Loucy (cell line): ENCODE measurements around the gene CELA1.

Experiments used
- H2AFZ ChIP-seq: fragments of 200-600 bp; sonication (generic); 2 replicates; pipeline ENCODE4 v1.6.0; 2016; ENCODE audit warnings: antibody characterized with exemption, mild to moderate bottlenecking, low read length, moderate library complexity
- H3F3A ChIP-seq: fragments of 200-600 bp; 2 replicates; pipeline ENCODE4 v1.6.0; 2016; ENCODE audit warnings: antibody characterized with exemption, low read depth, mild to moderate bottlenecking
- H3K27me3 ChIP-seq: fragments of 200-600 bp; sonication (generic); 2 replicates; pipeline ENCODE4 v1.6.1; 2014; ENCODE audit warnings: low read length, mild to moderate bottlenecking; ENCODE audit not compliant: insufficient read depth, poor library complexity, severe bottlenecking
- H3K36me3 ChIP-seq: fragments of 200-600 bp; sonication (generic); 2 replicates; pipeline ENCODE4 v1.6.1; 2016; ENCODE audit warnings: low read length; ENCODE audit not compliant: insufficient read depth
- H3K4me1 ChIP-seq: fragments of 200-600 bp; sonication (generic); 2 replicates; pipeline ENCODE4 v1.5.1; 2014; ENCODE audit warnings: low read length, mild to moderate bottlenecking; ENCODE audit not compliant: insufficient read depth, poor library complexity, severe bottlenecking
- H3K4me2 ChIP-seq: fragments of 200-600 bp; sonication (generic); 2 replicates; pipeline ENCODE4 v1.6.0; 2014; ENCODE audit warnings: antibody characterized with exemption, low read length, low read depth, mild to moderate bottlenecking; ENCODE audit not compliant: poor library complexity, severe bottlenecking
- H3K4me3 ChIP-seq: fragments of 200-600 bp; sonication (generic); 2 replicates; pipeline ENCODE4 v1.5.1; 2014; ENCODE audit warnings: low read length, mild to moderate bottlenecking, mixed read lengths; ENCODE audit not compliant: poor library complexity, severe bottlenecking
- H3K79me2 ChIP-seq: fragments of 200-600 bp; sonication (generic); 2 replicates; pipeline ENCODE4 v1.6.1; 2014; ENCODE audit warnings: low read length; ENCODE audit not compliant: insufficient read depth
- H3K9ac ChIP-seq: fragments of 200-600 bp; sonication (generic); 2 replicates; pipeline ENCODE4 v1.6.0; 2014; ENCODE audit warnings: mild to moderate bottlenecking, low read depth, low read length, moderate library complexity; ENCODE audit not compliant: poor library complexity, severe bottlenecking
- H3K9me2 ChIP-seq: fragments of 200-600 bp; sonication (generic); replicated peaks from 2 replicates; pipeline ENCODE4 v1.6.1; 2016; ENCODE audit warnings: low read depth, low read length, mixed read lengths
- H3K9me3 ChIP-seq: fragments of 200-600 bp; sonication (generic); 2 replicates; pipeline ENCODE4 v1.6.1; 2014; ENCODE audit warnings: mild to moderate bottlenecking, antibody characterized with exemption, low read length, low read depth; ENCODE audit not compliant: insufficient read depth
- H4K20me1 ChIP-seq: fragments of 200-600 bp; sonication (generic); 2 replicates; pipeline ENCODE4 v1.6.0; 2014; ENCODE audit warnings: antibody characterized with exemption, low read length, mild to moderate bottlenecking; ENCODE audit not compliant: insufficient read depth, poor library complexity, severe bottlenecking
- CTCF ChIP-seq: fragments of 200-600 bp; sonication (generic); conservative IDR thresholded peaks from 2 replicates; pipeline ENCODE4 v1.5.1; 2014; ENCODE audit warnings: mild to moderate bottlenecking, antibody characterized with exemption, low read length
- EZH2phosphoT487 ChIP-seq: fragments of 200-600 bp; IDR thresholded peaks from 2 replicates; pipeline ENCODE4 v1.6.1; 2018; ENCODE audit warnings: antibody characterized with exemption, mild to moderate bottlenecking, moderate library complexity, borderline replicate concordance

CELA1 gene

GRCh38 chr12:51368640-51369517, 22.4 kb upstream of the CELA1 start:
- H3K79me2 ChIP-seq, result 0 out of 2 replicates have a peak, but pooled peaks cover 3% of the 10 kb centered on the region
- H2AFZ ChIP-seq, result no peak overlapping the region
- no peaks in the 10 kb centered on the region for H3F3A ChIP-seq
- H3K9me3 ChIP-seq, result no peaks in the 10 kb centered on the region
- peak; percentile 51; the same call in 1 of the 2 replicates for TF ChIP-seq EZH2phosphoT487
- no peak for TF ChIP-seq CTCF
- no peaks in the 10 kb centered on the region for H3K9me2 ChIP-seq
- peaks cover 43% of the 10 kb centered on the region for H3K4me1 ChIP-seq
- peak overlapping the region; percentile 50 for H3K9ac ChIP-seq
- no peaks in the 10 kb centered on the region for H4K20me1 ChIP-seq
- H3K27me3 ChIP-seq, result no peaks in the 10 kb centered on the region
- peak overlapping the region; percentile 46 for H3K4me3 ChIP-seq
- H3K36me3 ChIP-seq, result peaks cover 3% of the 10 kb centered on the region; the same call in 1 of the 2 replicates
- peak overlapping the region; percentile 80 for H3K4me2 ChIP-seq

- Histone ChIP-seq H3K9me2 (no peaks in the 10 kb centered on the region), H3F3A (no peaks in the 10 kb centered on the region), H3K9me3 (no peaks in the 10 kb centered on the region), H3K27me3 (no peaks in the 10 kb centered on the region), H3K4me3 (no peak overlapping the region), H3K36me3 (peaks cover 5% of the 10 kb centered on the region; the same call in 1 of the 2 replicates), H2AFZ (no peak overlapping the region), H3K9ac (no peak overlapping the region), H3K4me1 (peaks cover 37% of the 10 kb centered on the region), H3K4me2 (no peak overlapping the region), H3K79me2 (0 out of 2 replicates have a peak, but pooled peaks cover 3% of the 10 kb centered on the region), H4K20me1 (no peaks in the 10 kb centered on the region)
- no peak for TF ChIP-seq EZH2phosphoT487
- TF ChIP-seq CTCF, result no peak
Observed at GRCh38 chr12:51365276-51365675, 18.8 kb upstream of the CELA1 start.

DNA sequence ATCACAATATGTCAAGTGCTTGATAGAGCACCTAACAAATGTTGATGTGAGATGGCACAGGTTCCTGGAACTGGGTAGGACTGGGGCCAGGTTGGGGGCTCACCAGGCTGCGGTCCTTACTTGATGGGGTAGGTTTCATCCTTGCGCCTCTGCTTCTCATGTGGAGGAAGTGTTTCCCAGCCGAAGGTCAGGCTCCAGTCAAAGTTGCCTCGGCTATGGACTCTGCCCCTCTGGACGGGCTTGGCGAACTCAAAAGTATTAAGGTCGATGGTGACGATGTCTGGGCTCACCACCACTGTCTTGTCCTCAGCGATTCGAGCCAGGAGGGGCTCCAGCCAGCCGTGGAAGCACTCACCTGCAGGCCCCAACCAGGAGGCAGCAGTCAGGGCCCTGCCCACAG, 17.5 kb upstream of the CELA1 start:
- peaks cover 25% of the 10 kb centered on the region for H3K4me1 ChIP-seq

More for the DNA sequence above, 17.5 kb upstream of the CELA1 start:
- no peak overlapping the region for H3K9ac ChIP-seq
- H3K4me3 ChIP-seq, result no peak overlapping the region
- no peaks in the 10 kb centered on the region for H3K27me3 ChIP-seq
- H3F3A ChIP-seq, result no peaks in the 10 kb centered on the region
- TF ChIP-seq CTCF (no peak), EZH2phosphoT487 (no peak)
- no peaks in the 10 kb centered on the region for H4K20me1 ChIP-seq
- no peak overlapping the region for H2AFZ ChIP-seq
- H3K36me3 ChIP-seq, result peaks cover 16% of the 10 kb centered on the region; the same call in 1 of the 2 replicates
- no peak overlapping the region for H3K4me2 ChIP-seq
- no peaks in the 10 kb centered on the region for H3K9me3 ChIP-seq
- H3K9me2 ChIP-seq, result no peaks in the 10 kb centered on the region
- H3K79me2 ChIP-seq, result no peaks in the 10 kb centered on the region
